Measurements from ENCODE around the gene HDLBP. TPM values are rescaled to one million over a fixed set of nuclear protein-coding genes. Genes with fewer than 3 reads are reported as not detected.

The HDLBP gene
- total and polyA plus RNA-seq, 10 of the 15 experiments (the other 5 are each of a cell fraction or from before 2014, with no cell fraction given) = 19.5 to 383 (median 249) TPM

DNA sequence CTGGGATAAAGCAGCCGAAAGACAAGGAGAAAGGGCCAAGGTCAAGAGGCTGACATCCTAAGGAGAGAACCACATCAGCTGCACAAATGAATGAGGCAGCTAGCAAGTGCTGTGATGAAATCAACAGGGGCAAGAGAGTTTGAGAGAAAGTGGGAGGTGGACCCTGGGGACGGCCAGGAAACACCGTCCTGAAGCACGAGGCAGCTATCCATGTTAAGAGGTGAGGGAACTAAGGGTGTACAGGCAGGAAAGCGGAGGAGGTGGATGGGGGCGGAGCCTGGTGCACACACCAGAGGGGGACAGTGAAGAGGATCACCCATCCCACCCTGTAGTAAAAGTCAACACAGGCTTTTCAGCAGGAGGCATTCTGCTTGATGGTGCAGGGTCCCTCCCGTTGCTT, 52.4 kb downstream of the HDLBP start:
- no peak for DNase-seq (ENCODE audit: low read depth, low spot score)
- 99% methylated on average over 7 of the region's 7 CpGs for WGBS (ENCODE audit: insufficient coverage, insufficient replicate concordance, low lambda C conversion rate, missing lambda C conversion rate)
- RAD21 ChIA-PET (ENCODE audit: unreplicated experiment) = no interaction called here
- CTCF ChIA-PET = interaction anchor here (1.5 kb wide), 1 partner anchor 129 kb away, joined by 7 read pairs; no protein-coding TSS in a partner anchor
- Histone ChIP-seq H3K9ac (ENCODE audit: control insufficient read depth, insufficient read depth, low read length) (no peak overlapping the region), H3K79me2 (ENCODE audit: control insufficient read depth, insufficient read depth, low read length) (peaks cover 4% of the 10 kb centered on the region), H3K4me2 (ENCODE audit: control insufficient read depth, insufficient read depth) (no peak overlapping the region), H4K20me1 (ENCODE audit: control insufficient read depth, insufficient read depth) (peaks cover 5% of the 10 kb centered on the region), H2AFZ (ENCODE audit: control insufficient read depth, low read depth, low read length) (no peak overlapping the region), H3K9me3 (replicated peaks; ENCODE audit: control insufficient read depth, insufficient read depth, low read length) (no peaks in the 10 kb centered on the region), H3K36me3 (ENCODE audit: control insufficient read depth in 2 of 2, insufficient read depth in 2 of 2, low read length in 1 of 2) (peaks cover 28 to 47% of the 10 kb centered on the region in 2 experiments), H3K4me3 (no peak overlapping the region), H3K27me3 (replicated peaks in 1 of 2; ENCODE audit: control insufficient read depth in 2 of 2, insufficient read depth in 2 of 2, low read length in 1 of 2) (no peaks in the 10 kb centered on the region), H3K27ac (ENCODE audit: control insufficient read depth, insufficient read depth) (no peak overlapping the region), H3K4me1 (ENCODE audit: control insufficient read depth, insufficient read depth, low read length) (no peaks in the 10 kb centered on the region)
- BruUV-seq (replicated peaks) = no TSS peak
- no peak for ATAC-seq
- in situ Hi-C loops (cut with MboI) (no loop called here), intact Hi-C loops (cut with micrococcal nuclease; ENCODE audit: unreplicated experiment) (no loop called here)
- no peak for FAIRE-seq
- no peak for TF ChIP-seq TBL1XR1 (IDR thresholded peaks at IDR 0.05; ENCODE audit: low read depth, low read length)
- no peak for TF ChIP-seq NFYA (IDR thresholded peaks at IDR 0.05; ENCODE audit: borderline replicate concordance, low read depth, low read length)
- TF ChIP-seq, protein P1, sequence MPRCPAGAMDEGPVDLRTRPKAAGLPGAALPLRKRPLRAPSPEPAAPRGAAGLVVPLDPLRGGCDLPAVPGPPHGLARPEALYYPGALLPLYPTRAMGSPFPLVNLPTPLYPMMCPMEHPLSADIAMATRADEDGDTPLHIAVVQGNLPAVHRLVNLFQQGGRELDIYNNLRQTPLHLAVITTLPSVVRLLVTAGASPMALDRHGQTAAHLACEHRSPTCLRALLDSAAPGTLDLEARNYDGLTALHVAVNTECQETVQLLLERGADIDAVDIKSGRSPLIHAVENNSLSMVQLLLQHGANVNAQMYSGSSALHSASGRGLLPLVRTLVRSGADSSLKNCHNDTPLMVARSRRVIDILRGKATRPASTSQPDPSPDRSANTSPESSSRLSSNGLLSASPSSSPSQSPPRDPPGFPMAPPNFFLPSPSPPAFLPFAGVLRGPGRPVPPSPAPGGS (IDR thresholded peaks at IDR 0.05; ENCODE audit: borderline replicate concordance, insufficient read depth, low read depth, low read length, poor library complexity, severe bottlenecking) = no peak
- no peak for TF ChIP-seq ZBTB4 (CRISPR knock-in tag; IDR thresholded peaks at IDR 0.05)
- TF ChIP-seq PAX8 (IDR thresholded peaks at IDR 0.05) = no peak
- TF ChIP-seq DPF2 (IDR thresholded peaks at IDR 0.05) = no peak
- no peak for TF ChIP-seq CBX5 (IDR thresholded peaks at IDR 0.05; ENCODE audit: low read depth)
- TF ChIP-seq ELK1 (IDR thresholded peaks at IDR 0.05; ENCODE audit: low read depth, low read length) = no peak
- TF ChIP-seq, protein P2, sequence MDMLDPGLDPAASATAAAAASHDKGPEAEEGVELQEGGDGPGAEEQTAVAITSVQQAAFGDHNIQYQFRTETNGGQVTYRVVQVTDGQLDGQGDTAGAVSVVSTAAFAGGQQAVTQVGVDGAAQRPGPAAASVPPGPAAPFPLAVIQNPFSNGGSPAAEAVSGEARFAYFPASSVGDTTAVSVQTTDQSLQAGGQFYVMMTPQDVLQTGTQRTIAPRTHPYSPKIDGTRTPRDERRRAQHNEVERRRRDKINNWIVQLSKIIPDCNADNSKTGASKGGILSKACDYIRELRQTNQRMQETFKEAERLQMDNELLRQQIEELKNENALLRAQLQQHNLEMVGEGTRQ (IDR thresholded peaks at IDR 0.05; ENCODE audit: borderline replicate concordance, low read depth, low read length) = no peak
- TF ChIP-seq RELA (IDR thresholded peaks at IDR 0.05; ENCODE audit: borderline replicate concordance, partially characterized antibody) = no peak
- TF ChIP-seq BHLHE40 (IDR thresholded peaks at IDR 0.05; ENCODE audit: borderline replicate concordance in 1 of 2, low read depth in 2 of 2, low read length in 1 of 2) = no peak
- TF ChIP-seq PML (IDR thresholded peaks at IDR 0.05; ENCODE audit: low read length) = no peak
- TF ChIP-seq FOXK2 (IDR thresholded peaks at IDR 0.05) = no peak
- TF ChIP-seq KAT2A (conservative IDR thresholded peaks at IDR 0.05; ENCODE audit: control insufficient read depth, low read depth, low read length) = no peak
- TF ChIP-seq NFIC (IDR thresholded peaks at IDR 0.05; ENCODE audit: low read depth, low read length) = no peak
- TF ChIP-seq EZH2 (IDR thresholded peaks at IDR 0.05; ENCODE audit: borderline replicate concordance, control insufficient read depth, low read depth, low read length) = no peak
- SMC1A ChIA-PET (ENCODE audit: uncharacterized antibody, unreplicated experiment) = no interaction called here
- POLR2A ChIA-PET = no interaction called here

Data from GM12878 (cell line).